ENCODE data around the gene PTPRR. TPM values are rescaled to one million over a fixed set of nuclear protein-coding genes. Genes with fewer than 3 reads are reported as not detected.

Gene PTPRR
- total and polyA plus RNA-seq, 12 donors: 0.20 to 1.7 (median 0.74) TPM

- ATAC-seq: no peak
- no peak overlapping the region for H3K4me3 ChIP-seq
- no peak for DNase-seq
- intact Hi-C loops (cut with DNase I): loop anchor here in 3 of 10 donors (5.0 to 10.0 kb wide), 4 partner anchors 35 to 75 kb away; no protein-coding TSS in a partner anchor
- H3K4me1 ChIP-seq: peaks cover 6 to 59% (median 43%) of the 10 kb centered on the region in 9 donors
- WGBS, 2 donors: 50 to 61% methylated on average over 1 of the region's 1 CpG
- H3K27ac ChIP-seq: peak overlapping the region in 5 of 10 donors; percentile 44 to 85 (median 74)
- H3K9me3 ChIP-seq: no peaks in the 10 kb centered on the region
- no peaks in the 10 kb centered on the region for H3K36me3 ChIP-seq
- no peaks in the 10 kb centered on the region for H3K27me3 ChIP-seq
- no peak for TF ChIP-seq CTCF (IDR thresholded peaks at IDR 0.05)
These were observed 273.7 kb downstream of the PTPRR start for GRCh38 chr12:70646850-70647249.

- Histone ChIP-seq H3K4me3 (peak overlapping the region in 2 of 10 donors; percentile 16 to 19), H3K4me1 (peaks cover 6 to 67% (median 43%) of the 10 kb centered on the region in 9 donors), H3K27me3 (no peaks in the 10 kb centered on the region), H3K36me3 (no peaks in the 10 kb centered on the region), H3K27ac (peak overlapping the region; percentile 0 to 85 (median 56)), H3K9me3 (no peaks in the 10 kb centered on the region)
- no peak for TF ChIP-seq CTCF (IDR thresholded peaks at IDR 0.05)
- 26 to 27% methylated on average over 10 of the region's 10 CpGs for WGBS, 2 donors
- DNase-seq (peak; percentile 41 to 67), ATAC-seq (peak; percentile 84 to 96 (median 95))
- intact Hi-C loops (cut with DNase I): loop anchor here in 3 of 10 donors (5.0 to 10.0 kb wide), 4 partner anchors 33 to 77 kb away; no protein-coding TSS in a partner anchor
These were observed 274.8 kb downstream of the PTPRR start for GRCh38 chr12:70645494-70646317.

GRCh38 chr12:70644861-70645260, 275.7 kb downstream of the PTPRR start:
- intact Hi-C loops (cut with DNase I): loop anchor here in 3 of 10 donors (5.0 to 10.0 kb wide), 4 partner anchors 33 to 77 kb away; no protein-coding TSS in a partner anchor
- no peak for TF ChIP-seq CTCF (IDR thresholded peaks at IDR 0.05)
- no peaks in the 10 kb centered on the region for H3K9me3 ChIP-seq
- ATAC-seq (no peak), DNase-seq (no peak)
- peak overlapping the region in 7 of 10 donors; percentile 15 to 85 (median 59) for H3K27ac ChIP-seq
- H3K27me3 ChIP-seq: no peaks in the 10 kb centered on the region
- H3K4me1 ChIP-seq: peaks cover 6 to 73% (median 43%) of the 10 kb centered on the region in 9 donors
- no peaks in the 10 kb centered on the region for H3K36me3 ChIP-seq
- WGBS, 2 donors: 71 to 86% methylated on average over 2 of the region's 2 CpGs
- no peak overlapping the region for H3K4me3 ChIP-seq

GRCh38 chr12:70643939-70644338, 276.6 kb downstream of the PTPRR start:
- no peaks in the 10 kb centered on the region for H3K27me3 ChIP-seq
- intact Hi-C loops (cut with DNase I): loop anchor here in 2 of 10 donors (10.0 kb wide), 1 partner anchor 49 kb away; no protein-coding TSS in a partner anchor
- ATAC-seq: no peak

More at GRCh38 chr12:70643939-70644338, 276.6 kb downstream of the PTPRR start:
- Histone ChIP-seq H3K4me1 (peaks cover 6 to 76% (median 40%) of the 10 kb centered on the region in 9 donors), H3K36me3 (no peaks in the 10 kb centered on the region), H3K27ac (no peak overlapping the region), H3K9me3 (no peaks in the 10 kb centered on the region), H3K4me3 (no peak overlapping the region)
- no peak for DNase-seq
- no peak for TF ChIP-seq CTCF (IDR thresholded peaks at IDR 0.05)
- WGBS, 2 donors: 87 to 88% methylated on average over 3 of the region's 3 CpGs

Measured in heart right ventricle (tissue), 16 donors.